Measurements from ENCODE around the gene KRTAP5-6.

- TF ChIP-seq FOSL2 (IDR thresholded peaks at IDR 0.05), result no peak
- TF ChIP-seq FOSL2 (CRISPR knock-in tag; IDR thresholded peaks at IDR 0.05), result no peak
- TF ChIP-seq MYC (IDR thresholded peaks at IDR 0.05; ENCODE audit: borderline replicate concordance, low read length), result no peak
- no peak for TF ChIP-seq CTCF (IDR thresholded peaks at IDR 0.05)
- no peak for TF ChIP-seq EP300 (IDR thresholded peaks at IDR 0.05)
- no peak for TF ChIP-seq ZFP36 (IDR thresholded peaks at IDR 0.05; ENCODE audit: borderline replicate concordance, partially characterized antibody)
- TF ChIP-seq KDM1A (IDR thresholded peaks at IDR 0.05; ENCODE audit: low read depth), result no peak
- TF ChIP-seq SREBF2 (IDR thresholded peaks at IDR 0.05), result no peak
- no peak for TF ChIP-seq CHD2 (IDR thresholded peaks at IDR 0.05; ENCODE audit: low read length, partially characterized antibody)
- no peak for TF ChIP-seq ESRRA (IDR thresholded peaks at IDR 0.05; ENCODE audit: borderline replicate concordance, low read length)
- TF ChIP-seq REST (IDR thresholded peaks at IDR 0.05), result no peak
- TF ChIP-seq BCL3 (IDR thresholded peaks at IDR 0.05), result no peak
- TF ChIP-seq EHF (CRISPR knock-in tag; IDR thresholded peaks at IDR 0.05), result no peak
- no peak for TF ChIP-seq HOXA7 (CRISPR knock-in tag; IDR thresholded peaks at IDR 0.05)
These were observed 24.2 kb upstream of the KRTAP5-6 start for GRCh38 chr11:1672613-1673350.

Measured in A549 (cell line).